HEK293 (cell line): ENCODE results near the gene EMCN.

Experiments used
- CTCF ChIP-seq: fragments of 450-650 bp; formaldehyde crosslinking; IDR thresholded peaks from 2 replicates; pipeline ENCODE4 v1.5.1; 2016; ENCODE audit warnings: missing biosample characterization, missing genetic modification characterization
- ELK4 ChIP-seq: IDR thresholded peaks from 2 replicates; pipeline ENCODE4 v1.6.1; 2011; ENCODE audit warnings: mild to moderate bottlenecking, low read depth, low read length, borderline replicate concordance
- RBAK ChIP-seq: fragments of 450-650 bp; formaldehyde crosslinking; IDR thresholded peaks from 2 replicates; pipeline ENCODE4 v1.5.1; 2016; ENCODE audit warnings: missing biosample characterization, missing genetic modification characterization
- ZNF596 ChIP-seq: fragments of 450-650 bp; IDR thresholded peaks from 2 replicates; pipeline ENCODE4 v1.5.0; 2018; ENCODE audit warnings: missing biosample characterization, mild to moderate bottlenecking, missing genetic modification characterization, moderate library complexity
- TF ChIP-seq, protein P1 (sequence below): fragments of 450-650 bp; formaldehyde crosslinking; IDR thresholded peaks from 2 replicates; pipeline ENCODE4 v1.5.1; 2016; ENCODE audit warnings: missing biosample characterization, missing genetic modification characterization, borderline replicate concordance

- TF ChIP-seq, protein P1, sequence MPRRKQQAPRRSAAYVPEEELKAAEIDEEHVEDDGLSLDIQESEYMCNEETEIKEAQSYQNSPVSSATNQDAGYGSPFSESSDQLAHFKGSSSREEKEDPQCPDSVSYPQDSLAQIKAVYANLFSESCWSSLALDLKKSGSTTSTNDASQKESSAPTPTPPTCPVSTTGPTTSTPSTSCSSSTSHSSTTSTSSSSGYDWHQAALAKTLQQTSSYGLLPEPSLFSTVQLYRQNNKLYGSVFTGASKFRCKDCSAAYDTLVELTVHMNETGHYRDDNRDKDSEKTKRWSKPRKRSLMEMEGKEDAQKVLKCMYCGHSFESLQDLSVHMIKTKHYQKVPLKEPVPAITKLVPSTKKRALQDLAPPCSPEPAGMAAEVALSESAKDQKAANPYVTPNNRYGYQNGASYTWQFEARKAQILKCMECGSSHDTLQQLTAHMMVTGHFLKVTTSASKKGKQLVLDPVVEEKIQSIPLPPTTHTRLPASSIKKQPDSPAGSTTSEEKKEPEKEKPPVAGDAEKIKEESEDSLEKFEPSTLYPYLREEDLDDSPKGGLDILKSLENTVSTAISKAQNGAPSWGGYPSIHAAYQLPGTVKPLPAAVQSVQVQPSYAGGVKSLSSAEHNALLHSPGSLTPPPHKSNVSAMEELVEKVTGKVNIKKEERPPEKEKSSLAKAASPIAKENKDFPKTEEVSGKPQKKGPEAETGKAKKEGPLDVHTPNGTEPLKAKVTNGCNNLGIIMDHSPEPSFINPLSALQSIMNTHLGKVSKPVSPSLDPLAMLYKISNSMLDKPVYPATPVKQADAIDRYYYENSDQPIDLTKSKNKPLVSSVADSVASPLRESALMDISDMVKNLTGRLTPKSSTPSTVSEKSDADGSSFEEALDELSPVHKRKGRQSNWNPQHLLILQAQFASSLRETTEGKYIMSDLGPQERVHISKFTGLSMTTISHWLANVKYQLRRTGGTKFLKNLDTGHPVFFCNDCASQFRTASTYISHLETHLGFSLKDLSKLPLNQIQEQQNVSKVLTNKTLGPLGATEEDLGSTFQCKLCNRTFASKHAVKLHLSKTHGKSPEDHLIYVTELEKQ (tag by site-specific recombination): no peak
- TF ChIP-seq ELK4 (no peak), ZNF596 (tag by site-specific recombination) (no peak), CTCF (tag by site-specific recombination) (no peak), RBAK (no peak)
Measured at GRCh38 chr4:100422894-100423293, 94.9 kb downstream of the EMCN start.
